ENCODE measurements around the gene OSBP. TPM values are rescaled to one million over a fixed set of nuclear protein-coding genes. Genes with fewer than 3 reads are reported as not detected.

The OSBP gene
- total RNA-seq, 2 donors from 2014 or later: 41.2 to 44.3 TPM

- H3K27me3 Mint-ChIP-seq (ENCODE audit: insufficient read depth): no peaks in the 10 kb centered on the region
- no peaks in the 10 kb centered on the region for H3K27me3 ChIP-seq (ENCODE audit: control insufficient read depth, insufficient read depth, low read length, poor library complexity, severe bottlenecking)
- H3K27ac ChIP-seq (ENCODE audit: low read depth, low read length): peak overlapping the region; percentile 42
- H3K27ac Mint-ChIP-seq: no peak overlapping the region
- TF ChIP-seq CTCF (conservative IDR thresholded peaks at IDR 0.05): no peak
- no peaks in the 10 kb centered on the region for H3K9me3 ChIP-seq (ENCODE audit: control insufficient read depth, low read length)
- no peak overlapping the region for H3K4me3 ChIP-seq (ENCODE audit: low read length)
- DNase-seq: peak; percentile 49
- no peaks in the 10 kb centered on the region for H3K36me3 Mint-ChIP-seq (ENCODE audit: low read depth)
- H3K9me3 Mint-ChIP-seq: peaks cover 5% of the 10 kb centered on the region
- H3K4me3 Mint-ChIP-seq: no peak overlapping the region
- no peak overlapping the region for H3K9ac ChIP-seq (ENCODE audit: extremely low read depth, low read length, poor library complexity, severe bottlenecking)
- H3K4me1 ChIP-seq (ENCODE audit: control insufficient read depth, insufficient read depth, low read length): peaks cover 4% of the 10 kb centered on the region
- peaks cover 29% of the 10 kb centered on the region for H3K4me1 Mint-ChIP-seq
- H3K36me3 ChIP-seq (ENCODE audit: control insufficient read depth, insufficient read depth, low read length): no peaks in the 10 kb centered on the region
- 31 to 33% methylated on average over 2 to 7 of the region's 7 CpGs for WGBS, 2 experiments (ENCODE audit: insufficient coverage in 1 of 2, insufficient read length in 1 of 2)
These were observed 86.9 kb downstream of the OSBP start for GRCh38 chr11:59528711-59529110.

Small RNAs within 50 kb of the gene (microRNA-seq; reads per million reads assigned to microRNA genes)
- gene MIR3162 (ENCODE audit: borderline microRNAs expressed): not detected

Other genes starting within 250 kb of the OSBP start
- not detected for gene OR5A2, start 189.4 kb downstream of the OSBP start, total RNA-seq
- gene OR5A1, start 179.3 kb downstream of the OSBP start, total RNA-seq: not detected
- not detected for gene OR4D6, start 158.8 kb downstream of the OSBP start, total RNA-seq
- gene OR4D10, start 142.5 kb downstream of the OSBP start, total RNA-seq: not detected
- not detected for gene OR4D11, start 112.2 kb downstream of the OSBP start, total RNA-seq
- not detected for gene OR4D9, start 104.2 kb downstream of the OSBP start, total RNA-seq
- gene PATL1, start 53.3 kb upstream of the OSBP start, total RNA-seq: 10 to 100 TPM; 41.0 to 45.7 TPM
- not detected for gene OR10V1, start 98.1 kb upstream of the OSBP start, total RNA-seq
- gene STX3, start 139.6 kb upstream of the OSBP start, total RNA-seq: 100 to 1,000 TPM; 119 to 160 TPM
- 10 to 100 TPM; 52.8 to 58.4 TPM for gene MRPL16, start 195.0 kb upstream of the OSBP start, total RNA-seq
- not detected for gene CBLIF, start 229.7 kb upstream of the OSBP start, total RNA-seq